HG03280 (cell line): ENCODE data around the gene GASK1A.

Experiments used
- ATAC-seq: cut with Tn5 transposase; IDR thresholded peaks from one replicate; pipeline ENCODE4 v1.9.1; 2021; ENCODE audit warnings: mild to moderate bottlenecking, moderate library complexity; ENCODE audit not compliant: unreplicated experiment

Gene GASK1A

GRCh38 chr3:42982645-42983412 lies 3.7 kb downstream of the GASK1A start:
- ATAC-seq = no peak

GRCh38 chr3:42983927-42984326 lies 4.8 kb downstream of the GASK1A start:
- ATAC-seq = no peak

- no peak for ATAC-seq
These were observed 5.6 kb downstream of the GASK1A start for GRCh38 chr3:42984701-42985100.

GRCh38 chr3:42988097-42988496 lies 9.0 kb downstream of the GASK1A start:
- ATAC-seq = no peak

GRCh38 chr3:42988566-42988965 lies 9.5 kb downstream of the GASK1A start:
- no peak for ATAC-seq

GRCh38 chr3:42991341-42992315 lies 12.5 kb downstream of the GASK1A start:
- no peak for ATAC-seq

GRCh38 chr3:42994595-42994994 lies 15.5 kb downstream of the GASK1A start:
- no peak for ATAC-seq

- ATAC-seq = no peak
These were observed 16.9 kb downstream of the GASK1A start for GRCh38 chr3:42996021-42996420.

- ATAC-seq = no peak
These were observed 17.5 kb downstream of the GASK1A start for GRCh38 chr3:42996633-42997075.

- no peak for ATAC-seq
These were observed 20.1 kb downstream of the GASK1A start for GRCh38 chr3:42999212-42999611.

- no peak for ATAC-seq
These were observed 20.5 kb downstream of the GASK1A start for GRCh38 chr3:42999632-43000031.

GRCh38 chr3:43000387-43000786 lies 21.3 kb downstream of the GASK1A start:
- no peak for ATAC-seq

- ATAC-seq = no peak
These were observed 22.0 kb downstream of the GASK1A start for GRCh38 chr3:43001094-43001553.

GRCh38 chr3:43001556-43002121 lies 22.5 kb downstream of the GASK1A start:
- no peak for ATAC-seq

- no peak for ATAC-seq
These were observed 25.2 kb downstream of the GASK1A start for GRCh38 chr3:43004282-43004681.

GRCh38 chr3:43005253-43005652 lies 26.1 kb downstream of the GASK1A start:
- ATAC-seq = no peak

GRCh38 chr3:43005981-43006380 lies 26.9 kb downstream of the GASK1A start:
- no peak for ATAC-seq

GRCh38 chr3:43006825-43007224 lies 27.7 kb downstream of the GASK1A start:
- ATAC-seq = no peak

- ATAC-seq = no peak
These were observed 30.4 kb downstream of the GASK1A start for GRCh38 chr3:43009547-43009946.

- ATAC-seq = no peak
These were observed 31.5 kb downstream of the GASK1A start for GRCh38 chr3:43010638-43011037.

- ATAC-seq = no peak
These were observed 32.5 kb downstream of the GASK1A start for GRCh38 chr3:43011638-43012037.
